ENCODE data around the gene PRKN. TPM values are rescaled to one million over a fixed set of nuclear protein-coding genes. Genes with fewer than 3 reads are reported as not detected.

The PRKN gene
- total RNA-seq, 1 experiment from 2014 or later: 0.46 TPM

DNA sequence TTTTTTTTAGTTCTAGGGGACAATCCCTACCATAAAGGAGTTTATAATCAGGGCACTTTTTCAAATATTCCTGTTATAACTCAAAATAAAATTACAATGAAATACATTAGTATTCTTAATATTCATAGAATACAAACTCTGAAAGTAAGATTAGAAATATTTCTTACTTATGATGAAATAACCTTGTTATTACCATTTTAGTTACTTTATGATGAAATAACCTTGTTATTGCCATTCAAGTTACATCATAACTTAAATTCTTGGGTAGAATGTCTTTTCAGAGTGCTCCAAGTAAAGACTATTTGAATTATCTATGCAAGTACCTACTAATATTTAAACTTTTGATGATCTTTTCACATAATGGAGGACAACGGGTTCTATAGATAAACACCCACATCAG lies 43.4 kb upstream of the PRKN start:
- Histone ChIP-seq H3K27me3 (ENCODE audit: control insufficient read depth, insufficient read depth, low read length) (no peaks in the 10 kb centered on the region), H3K36me3 (ENCODE audit: control insufficient read depth, insufficient read depth, low read length) (no peaks in the 10 kb centered on the region), H3K9me3 (ENCODE audit: control insufficient read depth, insufficient read depth, low read depth, low read length) (no peaks in the 10 kb centered on the region), H3K27ac (ENCODE audit: low read length) (no peak overlapping the region), H3K4me3 (ENCODE audit: low read depth in 2 of 2, low read length in 2 of 2) (no peak overlapping the region), H3K4me1 (ENCODE audit: control insufficient read depth, insufficient read depth, low read length) (no peaks in the 10 kb centered on the region)
- POLR2A ChIA-PET: no interaction called here
- CTCF ChIA-PET: no interaction called here
- DNase-seq (ENCODE audit: low read depth, low spot score) (no peak), ATAC-seq (no peak)
- TF ChIP-seq, protein P1, sequence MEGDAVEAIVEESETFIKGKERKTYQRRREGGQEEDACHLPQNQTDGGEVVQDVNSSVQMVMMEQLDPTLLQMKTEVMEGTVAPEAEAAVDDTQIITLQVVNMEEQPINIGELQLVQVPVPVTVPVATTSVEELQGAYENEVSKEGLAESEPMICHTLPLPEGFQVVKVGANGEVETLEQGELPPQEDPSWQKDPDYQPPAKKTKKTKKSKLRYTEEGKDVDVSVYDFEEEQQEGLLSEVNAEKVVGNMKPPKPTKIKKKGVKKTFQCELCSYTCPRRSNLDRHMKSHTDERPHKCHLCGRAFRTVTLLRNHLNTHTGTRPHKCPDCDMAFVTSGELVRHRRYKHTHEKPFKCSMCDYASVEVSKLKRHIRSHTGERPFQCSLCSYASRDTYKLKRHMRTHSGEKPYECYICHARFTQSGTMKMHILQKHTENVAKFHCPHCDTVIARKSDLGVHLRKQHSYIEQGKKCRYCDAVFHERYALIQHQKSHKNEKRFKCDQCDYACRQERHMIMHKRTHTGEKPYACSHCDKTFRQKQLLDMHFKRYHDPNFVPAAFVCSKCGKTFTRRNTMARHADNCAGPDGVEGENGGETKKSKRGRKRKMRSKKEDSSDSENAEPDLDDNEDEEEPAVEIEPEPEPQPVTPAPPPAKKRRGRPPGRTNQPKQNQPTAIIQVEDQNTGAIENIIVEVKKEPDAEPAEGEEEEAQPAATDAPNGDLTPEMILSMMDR (IDR thresholded peaks at IDR 0.05): no peak
- no peak for TF ChIP-seq POLR2AphosphoS5 (IDR thresholded peaks at IDR 0.05; ENCODE audit: low read depth, low read length)
- no peak for TF ChIP-seq SIN3A (IDR thresholded peaks at IDR 0.05; ENCODE audit: borderline replicate concordance, insufficient read depth, low read depth, low read length)
- no peak for TF ChIP-seq TCF7L2 (IDR thresholded peaks at IDR 0.05; ENCODE audit: low read depth, low read length)
- TF ChIP-seq REST (IDR thresholded peaks at IDR 0.05; ENCODE audit: insufficient read depth in 1 of 2, low read depth in 2 of 2, low read length in 1 of 2): no peak
- BruUV-seq (replicated peaks): no TSS peak
- intact Hi-C loops (cut with micrococcal nuclease; ENCODE audit: unreplicated experiment): no loop called here
- in situ Hi-C loops (cut with HindIII; ENCODE audit: low pct_unique_long_range_greater_than_20kb, low sequenced_read_pairs): no loop called here

DNA sequence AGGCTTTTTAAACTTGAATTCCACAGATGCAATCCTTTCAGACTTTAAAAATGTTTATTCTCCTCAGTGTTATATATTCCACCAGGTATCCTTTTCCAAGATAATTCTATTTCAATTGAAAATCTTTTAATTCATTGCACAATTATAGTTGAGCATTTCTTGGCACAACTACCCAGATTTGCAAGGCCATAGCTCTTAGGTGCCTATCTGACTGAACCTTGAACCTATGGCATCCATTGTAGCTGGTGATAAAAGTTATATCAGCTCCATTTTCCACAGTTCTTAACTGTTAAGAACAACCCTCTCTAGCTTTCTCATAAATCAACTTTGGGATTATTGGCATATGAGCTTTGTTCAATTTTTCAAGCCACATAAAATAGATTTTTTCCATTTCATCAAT lies 42.6 kb upstream of the PRKN start:
- Histone ChIP-seq H3K27ac (ENCODE audit: low read length) (no peak overlapping the region), H3K27me3 (ENCODE audit: control insufficient read depth, insufficient read depth, low read length) (no peaks in the 10 kb centered on the region), H3K9me3 (ENCODE audit: control insufficient read depth, insufficient read depth, low read depth, low read length) (no peaks in the 10 kb centered on the region), H3K4me1 (ENCODE audit: control insufficient read depth, insufficient read depth, low read length) (no peaks in the 10 kb centered on the region), H3K4me3 (ENCODE audit: low read depth in 2 of 2, low read length in 2 of 2) (no peak overlapping the region), H3K36me3 (ENCODE audit: control insufficient read depth, insufficient read depth, low read length) (no peaks in the 10 kb centered on the region)
- ChIA-PET CTCF (no interaction called here), POLR2A (no interaction called here)
- ATAC-seq (no peak), DNase-seq (ENCODE audit: low read depth, low spot score) (no peak)
- TF ChIP-seq REST (IDR thresholded peaks at IDR 0.05; ENCODE audit: insufficient read depth in 1 of 2, low read depth in 2 of 2, low read length in 1 of 2): no peak
- TF ChIP-seq, protein P1 (IDR thresholded peaks at IDR 0.05): no peak
- no TSS peak for BruUV-seq (replicated peaks)
- in situ Hi-C loops (cut with HindIII; ENCODE audit: low pct_unique_long_range_greater_than_20kb, low sequenced_read_pairs): no loop called here
- intact Hi-C loops (cut with micrococcal nuclease; ENCODE audit: unreplicated experiment): no loop called here
